OCI-LY7 (cell line): ENCODE data around the gene ACTBL2.

Experiments used
- CTCF ChIP-seq: fragments of 200-600 bp; sonication (generic); conservative IDR thresholded peaks from 2 replicates; pipeline ENCODE4 v1.5.1; 2014; ENCODE audit warnings: mild to moderate bottlenecking, antibody characterized with exemption, low read length, moderate library complexity, mixed read lengths
- EZH2phosphoT487 ChIP-seq: fragments of 200-600 bp; sonication (generic); IDR thresholded peaks from 2 replicates; pipeline ENCODE4 v1.6.1; 2018; ENCODE audit warnings: low read depth, borderline replicate concordance, mild to moderate bottlenecking, mixed run types, antibody characterized with exemption, low read length, moderate library complexity, mixed read lengths

GRCh38 chr5:57448287-57448686, 34.3 kb downstream of the ACTBL2 start:
- TF ChIP-seq CTCF: no peak
- no peak for TF ChIP-seq EZH2phosphoT487
